Measurements from ENCODE around the gene POLR1H.

DNA sequence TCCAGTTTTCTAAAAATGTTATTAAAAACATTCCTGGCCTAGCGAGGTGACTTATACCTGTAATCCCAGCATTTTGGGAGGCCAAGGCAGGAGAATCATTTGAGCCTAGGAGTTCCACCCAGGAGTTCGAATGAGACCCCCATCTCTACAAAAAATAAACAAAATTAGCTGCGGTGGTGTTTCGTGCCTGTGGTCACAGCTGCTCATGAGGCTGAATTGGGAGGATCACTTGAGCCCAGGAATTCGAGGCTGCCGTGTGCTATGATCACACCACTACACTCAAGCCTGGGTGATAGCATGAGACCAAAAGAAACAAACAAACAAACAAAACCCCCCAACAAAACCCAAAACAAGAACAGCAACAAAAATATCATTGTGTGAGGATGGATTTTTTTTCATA lies 19.8 kb upstream of the POLR1H start:
- TF ChIP-seq, protein P1, sequence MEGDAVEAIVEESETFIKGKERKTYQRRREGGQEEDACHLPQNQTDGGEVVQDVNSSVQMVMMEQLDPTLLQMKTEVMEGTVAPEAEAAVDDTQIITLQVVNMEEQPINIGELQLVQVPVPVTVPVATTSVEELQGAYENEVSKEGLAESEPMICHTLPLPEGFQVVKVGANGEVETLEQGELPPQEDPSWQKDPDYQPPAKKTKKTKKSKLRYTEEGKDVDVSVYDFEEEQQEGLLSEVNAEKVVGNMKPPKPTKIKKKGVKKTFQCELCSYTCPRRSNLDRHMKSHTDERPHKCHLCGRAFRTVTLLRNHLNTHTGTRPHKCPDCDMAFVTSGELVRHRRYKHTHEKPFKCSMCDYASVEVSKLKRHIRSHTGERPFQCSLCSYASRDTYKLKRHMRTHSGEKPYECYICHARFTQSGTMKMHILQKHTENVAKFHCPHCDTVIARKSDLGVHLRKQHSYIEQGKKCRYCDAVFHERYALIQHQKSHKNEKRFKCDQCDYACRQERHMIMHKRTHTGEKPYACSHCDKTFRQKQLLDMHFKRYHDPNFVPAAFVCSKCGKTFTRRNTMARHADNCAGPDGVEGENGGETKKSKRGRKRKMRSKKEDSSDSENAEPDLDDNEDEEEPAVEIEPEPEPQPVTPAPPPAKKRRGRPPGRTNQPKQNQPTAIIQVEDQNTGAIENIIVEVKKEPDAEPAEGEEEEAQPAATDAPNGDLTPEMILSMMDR (IDR thresholded peaks at IDR 0.05), result no peak
- TF ChIP-seq POLR2A (IDR thresholded peaks at IDR 0.05) (no peak), POLR2AphosphoS5 (IDR thresholded peaks at IDR 0.05) (no peak)
